Endothelial cell of umbilical vein (primary cell): ENCODE data around the gene DNAJC7. TPM values are rescaled to one million over a fixed set of nuclear protein-coding genes. Genes with fewer than 3 reads are reported as not detected.
A peak's percentile ranks its signal among the peaks of the same experiment; 100 is the strongest.

Experiments
- BruUV-seq: library from RNA; stranded (reverse); fragments of 400-500 nt; replicated peaks from 2 replicates; lab custom pipeline; 2021; lab: Mats Ljungman, UMichigan
- CTCF ChIA-PET: fragments of 300-600, 350-600 bp; sonication (Branson Sonifier 250); formaldehyde crosslinking; loops from one replicate; lab custom pipeline; 2021; ENCODE audit warnings: antibody characterized with exemption, inconsistent platforms; lab: Charles Lee
- POLR2A ChIA-PET: fragments of 300-600, 350-600 bp; sonication (Branson Sonifier 250); formaldehyde crosslinking; loops from one replicate; lab custom pipeline; 2021; ENCODE audit warnings: antibody characterized with exemption, inconsistent platforms; lab: Charles Lee
- DNase-seq: peaks from one replicate; pipeline ENCODE4 v3.0.0-alpha.2; 2011; ENCODE audit warnings: low read depth, low spot score
- FAIRE-seq: peaks from 2 replicates; lab custom pipeline; 2011; peaks lifted over from hg19 to GRCh38; lab: Jason Lieb, UNC
- H2AFZ ChIP-seq: 2 replicates; pipeline ENCODE4 v1.6.0; 2012; ENCODE audit warnings: low read depth, low read length, control low read depth, inconsistent platforms
- H3K27ac ChIP-seq: 2 replicates; pipeline ENCODE4 v1.5.1; 2011; ENCODE audit warnings: low read depth, mild to moderate bottlenecking, control low read depth, low read length, moderate library complexity; ENCODE audit not compliant: insufficient read depth
- H3K27me3 ChIP-seq, 2 experiments: 2 replicates each; pipeline versions ENCODE4 v1.6.0 to v1.6.1; 2011; ENCODE audit warnings: low read length in 2 of 2, mixed read lengths in 1 of 2; ENCODE audit not compliant: control insufficient read depth in 2 of 2, insufficient read depth in 2 of 2
- H3K36me3 ChIP-seq, 2 experiments: 2 replicates in 1 of 2; 3 replicates in 1 of 2; pipeline ENCODE4 v1.5.1; 2011; ENCODE audit warnings: low read length in 2 of 2, mild to moderate bottlenecking in 1 of 2, moderate library complexity in 1 of 2; ENCODE audit not compliant: control insufficient read depth in 2 of 2, insufficient read depth in 2 of 2; ENCODE audit errors: extremely low read depth in 1 of 2
- H3K4me1 ChIP-seq: 3 replicates; pipeline ENCODE4 v1.5.1; 2011; ENCODE audit warnings: mild to moderate bottlenecking, low read length; ENCODE audit not compliant: control insufficient read depth, insufficient read depth; ENCODE audit errors: extremely low read depth
- H3K4me2 ChIP-seq: 2 replicates; pipeline ENCODE4 v1.6.1; 2011; ENCODE audit warnings: low read length, control low read depth, mixed read lengths; ENCODE audit not compliant: insufficient read depth
- H3K4me3 ChIP-seq, 3 experiments: fragments of 200-600 bp in 1 of 3; sonication (generic), shearing (Covaris generic) in 1 of 3; replicated peaks in 1 of 3; 2 replicates each; pipeline ENCODE4 v1.5.1; 2011 to 2016; ENCODE audit warnings: control low read depth in 3 of 3, low read length in 3 of 3, mild to moderate bottlenecking in 2 of 3, inconsistent platforms in 1 of 3, low read depth in 1 of 3, moderate library complexity in 1 of 3; ENCODE audit not compliant: insufficient read depth in 1 of 3
- H3K79me2 ChIP-seq: 2 replicates; pipeline ENCODE4 v1.6.0; 2012; ENCODE audit warnings: low read length, inconsistent platforms; ENCODE audit not compliant: control insufficient read depth, insufficient read depth
- H3K9ac ChIP-seq: replicated peaks from 2 replicates; pipeline ENCODE3; 2011; ENCODE audit warnings: low read length, control low read depth; ENCODE audit not compliant: insufficient read depth; ENCODE audit errors: extremely low read depth
- H3K9me1 ChIP-seq: replicated peaks from 3 replicates; pipeline ENCODE4 v1.6.0; 2011; ENCODE audit warnings: mild to moderate bottlenecking, low read length; ENCODE audit not compliant: control insufficient read depth, insufficient read depth; ENCODE audit errors: extremely low read depth
- H3K9me3 ChIP-seq: replicated peaks from 2 replicates; pipeline ENCODE4 v1.5.1; 2012; ENCODE audit warnings: low read length, inconsistent platforms; ENCODE audit not compliant: control insufficient read depth, insufficient read depth
- H4K20me1 ChIP-seq: replicated peaks from 2 replicates; pipeline ENCODE3; 2011; ENCODE audit warnings: mild to moderate bottlenecking, low read length; ENCODE audit not compliant: control insufficient read depth, insufficient read depth; ENCODE audit errors: extremely low read depth
- EZH2 ChIP-seq: IDR thresholded peaks from 2 replicates; pipeline ENCODE4 v1.6.1; 2012; ENCODE audit warnings: borderline replicate concordance, low read depth, mild to moderate bottlenecking, moderate library complexity, low read length, inconsistent platforms; ENCODE audit not compliant: severe bottlenecking
- FOS ChIP-seq: IDR thresholded peaks from 2 replicates; pipeline ENCODE4 v1.6.1; 2011; ENCODE audit warnings: mild to moderate bottlenecking, low read length, moderate library complexity, borderline replicate concordance; ENCODE audit not compliant: insufficient read depth
- GATA2 ChIP-seq: IDR thresholded peaks from 2 replicates; pipeline ENCODE4 v1.7.0; 2011; ENCODE audit warnings: low read depth, mild to moderate bottlenecking, moderate library complexity, mixed read lengths, low read length; ENCODE audit not compliant: insufficient read length, insufficient read depth
- JUN ChIP-seq: IDR thresholded peaks from 2 replicates; pipeline ENCODE4 v1.6.1; 2011; ENCODE audit warnings: borderline replicate concordance, low read depth; ENCODE audit not compliant: insufficient read length, insufficient read depth
- MYC ChIP-seq: IDR thresholded peaks from one replicate; pipeline ENCODE4 v1.6.1; 2011; ENCODE audit warnings: mild to moderate bottlenecking, low read depth, low read length
- POLR2A ChIP-seq: IDR thresholded peaks from 2 replicates; pipeline ENCODE4 v1.6.1; 2012; ENCODE audit warnings: low read depth, mild to moderate bottlenecking, control low read depth, low read length
- POLR2AphosphoS5 ChIP-seq: IDR thresholded peaks from 2 replicates; pipeline ENCODE4 v1.6.1; 2012; ENCODE audit warnings: low read depth, mild to moderate bottlenecking, control low read depth, low read length, moderate library complexity; ENCODE audit not compliant: insufficient read depth
- dilution Hi-C: fragments of 300-500 bp; cut with MboI; formaldehyde crosslinking; loops from one replicate; pipeline ENCODE4 v1.15.0; 2019; ENCODE audit warnings: low sequenced_read_pairs; ENCODE audit not compliant: extremely low pct_ligation_motif_present
- intact Hi-C: fragments of 100-400 bp; cut with micrococcal nuclease; formaldehyde crosslinking; loops from one replicate; pipeline ENCODE4 v1.10.0; 2022
- polyA plus RNA-seq, 4 experiments: library from polyadenylated mRNA; depleted of rRNA in 3 of 4; stranded (reverse) in 3 of 4; unstranded in 1 of 4; fragments of >200 nt; gene quantifications; 2 replicates each; pipeline versions ENCODE4 v1.2.1 to v1.2.3, GENCODE V29; 2011 to 2012; ENCODE audit warnings: missing spikeins in 1 of 4
- total RNA-seq: library from RNA; stranded (reverse); gene quantifications from 2 replicates; pipeline ENCODE4 v1.2.3, GENCODE V29; 2021
- TF ChIP-seq, protein P1 (sequence below), 2 donors: IDR thresholded peaks; 1 replicate in 1 of 2; 2 replicates in 1 of 2; pipeline ENCODE4 v1.5.1; 2011; ENCODE audit warnings: low read length in 2 of 2, mild to moderate bottlenecking in 2 of 2, moderate library complexity in 2 of 2, control low read depth in 1 of 2, inconsistent platforms in 1 of 2, low read depth in 1 of 2; ENCODE audit not compliant: insufficient read depth in 1 of 2; ENCODE audit errors: extremely low read depth in 1 of 2
- TF ChIP-seq, protein P2 (sequence below): IDR thresholded peaks from 2 replicates; pipeline ENCODE4 v1.6.1; 2011; ENCODE audit not compliant: insufficient read depth, insufficient read length

Gene DNAJC7
- total and polyA plus RNA-seq, 2 donors (not counting 3 experiments of a cell fraction or from before 2014, with no cell fraction given) = 19.8 to 111 TPM

- H4K20me1 ChIP-seq = no peaks in the 10 kb centered on the region
- peaks cover 8% of the 10 kb centered on the region for H3K4me1 ChIP-seq
- peak within 1 kb of the TSS; percentile 86 for H2AFZ ChIP-seq
- FAIRE-seq (peak; percentile 99), DNase-seq (peak; percentile 99)
- peak within 1 kb of the TSS in 2 of 3 experiments; percentile 25 to 51 for H3K4me3 ChIP-seq
- no peaks in the 10 kb centered on the region for H3K9me3 ChIP-seq
- peak within 1 kb of the TSS; percentile 50 for H3K27ac ChIP-seq
- peaks cover 0 to 3% of the 10 kb centered on the region in 2 experiments for H3K27me3 ChIP-seq
- intact Hi-C loops (loop anchor here (1.0 kb wide), 3 partner anchors 11 to 87 kb away; partner anchors contain the start of gene DNAJC7), dilution Hi-C loops (no loop called here)
- TSS peak; percentile 90 for BruUV-seq
- POLR2A ChIA-PET = interaction anchor here (0.7 to 1.5 kb wide), 3 partner anchors 12 to 27 kb away, joined by 3 to 6 read pairs (median 3); no protein-coding TSS in a partner anchor
- peak within 1 kb of the TSS; percentile 37 for H3K9ac ChIP-seq
- no peaks in the 10 kb centered on the region for H3K36me3 ChIP-seq
- no peaks in the 10 kb centered on the region for H3K79me2 ChIP-seq
- H3K4me2 ChIP-seq = peak within 1 kb of the TSS; percentile 74
- H3K9me1 ChIP-seq = no peaks in the 10 kb centered on the region
- CTCF ChIA-PET = interaction anchor here (0.6 to 3.3 kb wide), 17 partner anchors 9 to 339 kb away, joined by 3 to 28 read pairs (median 4); partner anchors contain the start of genes ACLY, CNP and NKIRAS2
- TF ChIP-seq, protein P1, sequence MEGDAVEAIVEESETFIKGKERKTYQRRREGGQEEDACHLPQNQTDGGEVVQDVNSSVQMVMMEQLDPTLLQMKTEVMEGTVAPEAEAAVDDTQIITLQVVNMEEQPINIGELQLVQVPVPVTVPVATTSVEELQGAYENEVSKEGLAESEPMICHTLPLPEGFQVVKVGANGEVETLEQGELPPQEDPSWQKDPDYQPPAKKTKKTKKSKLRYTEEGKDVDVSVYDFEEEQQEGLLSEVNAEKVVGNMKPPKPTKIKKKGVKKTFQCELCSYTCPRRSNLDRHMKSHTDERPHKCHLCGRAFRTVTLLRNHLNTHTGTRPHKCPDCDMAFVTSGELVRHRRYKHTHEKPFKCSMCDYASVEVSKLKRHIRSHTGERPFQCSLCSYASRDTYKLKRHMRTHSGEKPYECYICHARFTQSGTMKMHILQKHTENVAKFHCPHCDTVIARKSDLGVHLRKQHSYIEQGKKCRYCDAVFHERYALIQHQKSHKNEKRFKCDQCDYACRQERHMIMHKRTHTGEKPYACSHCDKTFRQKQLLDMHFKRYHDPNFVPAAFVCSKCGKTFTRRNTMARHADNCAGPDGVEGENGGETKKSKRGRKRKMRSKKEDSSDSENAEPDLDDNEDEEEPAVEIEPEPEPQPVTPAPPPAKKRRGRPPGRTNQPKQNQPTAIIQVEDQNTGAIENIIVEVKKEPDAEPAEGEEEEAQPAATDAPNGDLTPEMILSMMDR (IDR thresholded peaks at IDR 0.05; ENCODE audit: extremely low read depth in 1 of 2, insufficient read depth in 1 of 2, low read depth in 1 of 2, low read length in 2 of 2) = peak; percentile 44 to 59
- peak; percentile 72 for TF ChIP-seq POLR2AphosphoS5
- no peak for TF ChIP-seq FOS
- peak; percentile 84 for TF ChIP-seq POLR2A
- no peak for TF ChIP-seq GATA2
- TF ChIP-seq, protein P2, sequence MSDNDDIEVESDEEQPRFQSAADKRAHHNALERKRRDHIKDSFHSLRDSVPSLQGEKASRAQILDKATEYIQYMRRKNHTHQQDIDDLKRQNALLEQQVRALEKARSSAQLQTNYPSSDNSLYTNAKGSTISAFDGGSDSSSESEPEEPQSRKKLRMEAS = no peak
- TF ChIP-seq JUN = peak; percentile 7
- peak; percentile 17 for TF ChIP-seq MYC
- TF ChIP-seq EZH2 = no peak
Measured at GRCh38 chr17:41930009-41930832, 87.0 kb downstream of the DNAJC7 start, which contains the start of gene ODAD4. TSS of gene ODAD4 (plus strand) at chr17:41930617. CDS start at chr17:41930724, 107 bp downstream.
